Measurements from ENCODE around the gene SUPV3L1. TPM values are rescaled to one million over a fixed set of nuclear protein-coding genes. Genes with fewer than 3 reads are reported as not detected.
A peak's percentile ranks its signal among the peaks of the same experiment; 100 is the strongest.

SUPV3L1 gene
- total RNA-seq, 1 experiment from 2014 or later: 55.3 TPM

DNA sequence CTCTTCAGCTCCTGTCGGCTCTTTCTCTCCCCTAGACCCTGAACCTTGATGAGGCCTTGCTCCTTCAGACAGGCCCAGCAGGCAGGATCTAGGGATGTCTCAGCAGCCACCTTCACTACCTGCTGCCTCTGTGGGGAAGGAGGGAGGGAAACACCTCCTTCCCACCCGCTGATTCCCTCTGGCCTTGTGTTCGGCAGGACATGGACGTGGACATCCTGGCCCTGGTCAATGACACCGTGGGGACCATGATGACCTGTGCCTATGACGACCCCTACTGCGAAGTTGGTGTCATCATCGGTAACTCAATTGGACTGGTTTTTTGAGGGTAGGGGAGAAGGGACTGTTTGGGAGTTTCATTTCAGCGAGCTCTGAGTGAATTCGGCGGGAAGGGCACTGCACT lies 60.4 kb downstream of the SUPV3L1 start:
- BruUV-seq (replicated peaks): no TSS peak
- no peak for TF ChIP-seq EZH2 (IDR thresholded peaks at IDR 0.05; ENCODE audit: borderline replicate concordance, low read depth, low read length, poor library complexity, severe bottlenecking)
- TF ChIP-seq, protein P1, sequence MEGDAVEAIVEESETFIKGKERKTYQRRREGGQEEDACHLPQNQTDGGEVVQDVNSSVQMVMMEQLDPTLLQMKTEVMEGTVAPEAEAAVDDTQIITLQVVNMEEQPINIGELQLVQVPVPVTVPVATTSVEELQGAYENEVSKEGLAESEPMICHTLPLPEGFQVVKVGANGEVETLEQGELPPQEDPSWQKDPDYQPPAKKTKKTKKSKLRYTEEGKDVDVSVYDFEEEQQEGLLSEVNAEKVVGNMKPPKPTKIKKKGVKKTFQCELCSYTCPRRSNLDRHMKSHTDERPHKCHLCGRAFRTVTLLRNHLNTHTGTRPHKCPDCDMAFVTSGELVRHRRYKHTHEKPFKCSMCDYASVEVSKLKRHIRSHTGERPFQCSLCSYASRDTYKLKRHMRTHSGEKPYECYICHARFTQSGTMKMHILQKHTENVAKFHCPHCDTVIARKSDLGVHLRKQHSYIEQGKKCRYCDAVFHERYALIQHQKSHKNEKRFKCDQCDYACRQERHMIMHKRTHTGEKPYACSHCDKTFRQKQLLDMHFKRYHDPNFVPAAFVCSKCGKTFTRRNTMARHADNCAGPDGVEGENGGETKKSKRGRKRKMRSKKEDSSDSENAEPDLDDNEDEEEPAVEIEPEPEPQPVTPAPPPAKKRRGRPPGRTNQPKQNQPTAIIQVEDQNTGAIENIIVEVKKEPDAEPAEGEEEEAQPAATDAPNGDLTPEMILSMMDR (conservative IDR thresholded peaks at IDR 0.05; ENCODE audit: low read depth, low read length): no peak
- H3K4me3 ChIP-seq (ENCODE audit: low read depth, low read length, poor library complexity, severe bottlenecking): no peak overlapping the region
- DNase-seq (ENCODE audit: low spot score): no peak
- no peak overlapping the region for H3K27ac ChIP-seq (ENCODE audit: low read depth, low read length, poor library complexity, severe bottlenecking)
- intact Hi-C loops (cut with micrococcal nuclease; ENCODE audit: unreplicated experiment): no loop called here
- H3K36me3 ChIP-seq (ENCODE audit: insufficient read depth, low read length, poor library complexity, severe bottlenecking): no peaks in the 10 kb centered on the region
- peaks cover 18% of the 10 kb centered on the region for H3K4me1 ChIP-seq (ENCODE audit: insufficient read depth, low read length, poor library complexity, severe bottlenecking)
- H3K9me3 ChIP-seq (ENCODE audit: low read depth, low read length, poor library complexity, severe bottlenecking): no peaks in the 10 kb centered on the region
- CTCF ChIA-PET: interaction anchor here (1.8 kb wide), 1 partner anchor 168 kb away, joined by 7 read pairs; no protein-coding TSS in a partner anchor
- POLR2A ChIA-PET (ENCODE audit: low non-redundant PET): no interaction called here
- H3K27me3 ChIP-seq (replicated peaks; ENCODE audit: insufficient read depth, low read depth, low read length, poor library complexity): no peaks in the 10 kb centered on the region

DNA sequence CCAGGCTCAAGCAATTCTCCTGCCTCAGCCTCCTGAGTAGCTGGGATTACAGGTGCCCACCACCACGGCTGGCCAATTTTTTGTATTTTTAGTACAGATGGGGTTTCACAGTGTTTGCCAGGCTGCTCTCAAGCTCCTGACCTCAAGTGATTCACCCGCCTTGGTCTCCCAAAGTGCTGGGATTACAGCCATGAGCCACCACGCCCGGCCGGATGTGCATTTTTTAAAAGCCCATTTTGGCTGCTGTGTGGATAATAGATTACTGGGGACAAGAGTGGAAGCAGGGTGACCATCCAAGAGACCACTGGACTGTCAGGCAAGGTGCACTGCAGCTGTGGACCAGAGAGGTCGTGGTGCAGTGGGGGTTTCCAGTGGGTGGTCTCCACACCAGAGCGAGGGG lies 61.5 kb downstream of the SUPV3L1 start:
- Histone ChIP-seq H3K36me3 (ENCODE audit: insufficient read depth, low read length, poor library complexity, severe bottlenecking) (no peaks in the 10 kb centered on the region), H3K4me1 (ENCODE audit: insufficient read depth, low read length, poor library complexity, severe bottlenecking) (peaks cover 18% of the 10 kb centered on the region), H3K4me3 (ENCODE audit: low read depth, low read length, poor library complexity, severe bottlenecking) (no peak overlapping the region), H3K27ac (ENCODE audit: low read depth, low read length, poor library complexity, severe bottlenecking) (no peak overlapping the region), H3K9me3 (ENCODE audit: low read depth, low read length, poor library complexity, severe bottlenecking) (no peaks in the 10 kb centered on the region), H3K27me3 (replicated peaks; ENCODE audit: insufficient read depth, low read depth, low read length, poor library complexity) (no peaks in the 10 kb centered on the region)
- DNase-seq (ENCODE audit: low spot score): no peak
- no peak for TF ChIP-seq EZH2 (IDR thresholded peaks at IDR 0.05; ENCODE audit: borderline replicate concordance, low read depth, low read length, poor library complexity, severe bottlenecking)
- TF ChIP-seq, protein P1 (conservative IDR thresholded peaks at IDR 0.05; ENCODE audit: low read depth, low read length): no peak
- no TSS peak for BruUV-seq (replicated peaks)
- intact Hi-C loops (cut with micrococcal nuclease; ENCODE audit: unreplicated experiment): no loop called here
- ChIA-PET POLR2A (ENCODE audit: low non-redundant PET) (no interaction called here), CTCF (no interaction called here)

DNA sequence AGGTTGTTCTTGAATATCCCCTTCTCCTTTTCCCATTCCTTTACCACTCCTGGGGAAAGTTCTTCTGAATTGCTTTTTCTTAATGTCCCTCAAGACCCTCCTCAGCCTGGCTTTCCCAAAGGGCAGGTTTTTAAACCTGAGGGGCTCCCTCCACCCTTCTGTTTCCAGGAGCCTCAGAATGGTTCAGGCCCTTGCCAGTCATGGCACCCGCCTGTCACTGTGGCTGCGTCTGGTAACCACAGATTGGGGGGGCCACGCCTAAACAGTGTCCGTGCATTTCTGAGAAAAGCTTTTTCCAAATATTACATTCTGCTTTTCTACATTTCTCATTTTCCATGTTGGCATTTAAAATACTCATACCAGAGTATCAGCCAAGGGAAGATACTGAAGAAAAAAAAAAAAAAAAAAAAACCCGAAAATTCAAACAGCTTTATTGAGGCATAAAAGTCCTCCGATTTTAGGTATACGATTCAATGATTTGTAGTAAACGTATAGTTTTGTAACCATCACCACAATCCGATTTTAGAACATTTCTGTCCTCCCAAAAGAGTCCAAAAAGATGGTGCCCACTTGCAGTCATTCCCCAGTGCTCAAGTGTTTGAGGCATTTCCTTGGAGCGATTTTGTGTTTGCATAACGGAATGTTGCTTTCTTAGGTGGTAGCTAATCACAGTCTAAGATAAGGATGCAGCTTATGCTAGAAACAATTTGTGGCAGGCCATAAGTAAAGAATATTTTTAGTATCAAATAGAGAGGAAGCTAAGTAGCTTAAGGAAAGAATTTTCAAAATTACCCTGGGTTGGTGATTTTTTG lies 62.2 kb downstream of the SUPV3L1 start:
- no TSS peak for BruUV-seq (replicated peaks)
- Histone ChIP-seq H3K27ac (ENCODE audit: low read depth, low read length, poor library complexity, severe bottlenecking) (peak overlapping the region; percentile 20), H3K9me3 (ENCODE audit: low read depth, low read length, poor library complexity, severe bottlenecking) (no peaks in the 10 kb centered on the region), H3K4me1 (ENCODE audit: insufficient read depth, low read length, poor library complexity, severe bottlenecking) (peaks cover 18% of the 10 kb centered on the region), H3K27me3 (replicated peaks; ENCODE audit: insufficient read depth, low read depth, low read length, poor library complexity) (no peaks in the 10 kb centered on the region), H3K4me3 (ENCODE audit: low read depth, low read length, poor library complexity, severe bottlenecking) (no peak overlapping the region), H3K36me3 (ENCODE audit: insufficient read depth, low read length, poor library complexity, severe bottlenecking) (no peaks in the 10 kb centered on the region)
- POLR2A ChIA-PET (ENCODE audit: low non-redundant PET): no interaction called here
- intact Hi-C loops (cut with micrococcal nuclease; ENCODE audit: unreplicated experiment): no loop called here
- peak; percentile 31 for DNase-seq (ENCODE audit: low spot score)
- CTCF ChIA-PET: interaction anchor here (0.5 kb wide), 1 partner anchor 175 kb away, joined by 3 read pairs; no protein-coding TSS in a partner anchor
- TF ChIP-seq EZH2 (IDR thresholded peaks at IDR 0.05; ENCODE audit: borderline replicate concordance, low read depth, low read length, poor library complexity, severe bottlenecking): no peak
- TF ChIP-seq, protein P1 (conservative IDR thresholded peaks at IDR 0.05; ENCODE audit: low read depth, low read length): no peak
